ENCODE measurements around the gene ZBTB39.

DNA sequence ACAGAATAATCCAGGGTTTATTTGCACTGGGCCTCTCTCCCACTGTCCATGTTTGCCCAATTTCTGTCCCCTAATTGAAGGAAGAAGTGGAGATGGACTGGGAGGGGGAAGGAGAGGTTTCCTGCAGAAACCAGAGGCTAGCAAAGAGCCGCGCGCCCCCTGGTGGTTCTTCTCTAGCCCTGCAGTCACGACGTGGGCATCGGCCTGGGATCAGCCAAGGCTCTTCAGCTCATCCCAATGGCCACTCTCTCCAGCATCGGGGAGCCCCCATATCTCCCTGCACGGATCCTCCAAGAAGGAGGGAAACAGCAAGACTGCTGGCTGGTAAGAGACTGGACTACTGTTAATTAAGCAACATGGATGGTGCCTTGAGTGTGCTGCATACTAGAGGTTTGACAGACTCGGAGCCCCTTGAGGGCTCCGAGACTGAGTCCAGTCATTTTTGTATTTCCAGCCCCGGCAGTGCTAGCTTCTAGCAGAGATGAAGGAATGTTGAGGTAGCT, 18.7 kb downstream of the ZBTB39 start:
- no peak for TF ChIP-seq POLR2A (IDR thresholded peaks at IDR 0.05)
- TF ChIP-seq, protein P1, sequence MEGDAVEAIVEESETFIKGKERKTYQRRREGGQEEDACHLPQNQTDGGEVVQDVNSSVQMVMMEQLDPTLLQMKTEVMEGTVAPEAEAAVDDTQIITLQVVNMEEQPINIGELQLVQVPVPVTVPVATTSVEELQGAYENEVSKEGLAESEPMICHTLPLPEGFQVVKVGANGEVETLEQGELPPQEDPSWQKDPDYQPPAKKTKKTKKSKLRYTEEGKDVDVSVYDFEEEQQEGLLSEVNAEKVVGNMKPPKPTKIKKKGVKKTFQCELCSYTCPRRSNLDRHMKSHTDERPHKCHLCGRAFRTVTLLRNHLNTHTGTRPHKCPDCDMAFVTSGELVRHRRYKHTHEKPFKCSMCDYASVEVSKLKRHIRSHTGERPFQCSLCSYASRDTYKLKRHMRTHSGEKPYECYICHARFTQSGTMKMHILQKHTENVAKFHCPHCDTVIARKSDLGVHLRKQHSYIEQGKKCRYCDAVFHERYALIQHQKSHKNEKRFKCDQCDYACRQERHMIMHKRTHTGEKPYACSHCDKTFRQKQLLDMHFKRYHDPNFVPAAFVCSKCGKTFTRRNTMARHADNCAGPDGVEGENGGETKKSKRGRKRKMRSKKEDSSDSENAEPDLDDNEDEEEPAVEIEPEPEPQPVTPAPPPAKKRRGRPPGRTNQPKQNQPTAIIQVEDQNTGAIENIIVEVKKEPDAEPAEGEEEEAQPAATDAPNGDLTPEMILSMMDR (IDR thresholded peaks at IDR 0.05): peak; percentile 83 to 89 (median 88)
